ENCODE measurements around the gene ZDHHC22.

Gene ZDHHC22

GRCh38 chr14:77102154-77102553, 39.4 kb downstream of the ZDHHC22 start:
- FAIRE-seq = no peak

GRCh38 chr14:77100961-77101360, 40.6 kb downstream of the ZDHHC22 start:
- no peak for FAIRE-seq

GRCh38 chr14:77099425-77100167, 42.0 kb downstream of the ZDHHC22 start:
- no peak for FAIRE-seq

DNA sequence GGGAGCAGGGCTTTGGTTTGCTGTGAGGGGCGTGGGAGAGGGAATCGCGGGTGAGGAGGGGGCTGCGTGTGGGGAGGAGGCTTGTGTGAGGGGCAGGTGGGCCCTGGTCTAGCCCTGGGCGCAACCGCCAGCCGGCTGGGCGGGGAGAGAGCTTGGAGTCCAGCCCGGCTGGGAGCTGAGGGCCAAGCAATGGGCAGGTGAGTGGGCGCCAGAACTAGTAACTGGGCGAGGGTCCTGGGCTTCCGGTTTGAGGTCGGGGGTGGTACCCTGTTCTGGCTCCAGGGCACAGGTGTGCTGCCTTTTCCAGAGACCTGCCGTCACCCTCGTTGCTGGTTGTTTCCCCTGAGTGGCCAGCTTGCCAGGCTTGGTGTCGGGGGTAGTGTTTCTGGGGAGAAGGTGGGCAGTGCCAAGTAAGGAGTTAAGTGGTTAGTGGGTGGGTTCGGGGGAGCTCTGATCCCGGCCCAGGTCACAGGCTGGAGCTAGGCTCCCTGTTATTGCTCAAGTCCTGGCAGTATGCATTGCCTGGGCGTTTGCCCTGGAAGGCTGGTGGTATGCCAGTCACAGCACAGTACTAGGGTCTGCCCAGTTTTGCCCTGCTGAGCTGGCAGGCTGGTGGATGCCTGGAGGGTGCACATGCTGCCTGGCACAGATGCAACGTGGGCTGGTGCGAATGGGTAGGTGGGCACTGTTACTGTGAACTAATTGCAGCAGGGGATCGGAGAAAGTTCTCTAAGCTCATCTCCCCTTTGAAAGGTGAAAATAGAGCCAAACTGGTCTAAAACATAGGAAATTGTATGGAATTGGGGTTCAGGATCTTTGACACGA, 42.9 kb downstream of the ZDHHC22 start:
- FAIRE-seq = no peak

- FAIRE-seq = peak; percentile 82
Observed at GRCh38 chr14:77097700-77098528, 43.7 kb downstream of the ZDHHC22 start, which contains the start of gene CIPC. CIPC (plus strand) TSS chr14:77098258; CDS start chr14:77105709, 7,451 bp downstream.

DNA sequence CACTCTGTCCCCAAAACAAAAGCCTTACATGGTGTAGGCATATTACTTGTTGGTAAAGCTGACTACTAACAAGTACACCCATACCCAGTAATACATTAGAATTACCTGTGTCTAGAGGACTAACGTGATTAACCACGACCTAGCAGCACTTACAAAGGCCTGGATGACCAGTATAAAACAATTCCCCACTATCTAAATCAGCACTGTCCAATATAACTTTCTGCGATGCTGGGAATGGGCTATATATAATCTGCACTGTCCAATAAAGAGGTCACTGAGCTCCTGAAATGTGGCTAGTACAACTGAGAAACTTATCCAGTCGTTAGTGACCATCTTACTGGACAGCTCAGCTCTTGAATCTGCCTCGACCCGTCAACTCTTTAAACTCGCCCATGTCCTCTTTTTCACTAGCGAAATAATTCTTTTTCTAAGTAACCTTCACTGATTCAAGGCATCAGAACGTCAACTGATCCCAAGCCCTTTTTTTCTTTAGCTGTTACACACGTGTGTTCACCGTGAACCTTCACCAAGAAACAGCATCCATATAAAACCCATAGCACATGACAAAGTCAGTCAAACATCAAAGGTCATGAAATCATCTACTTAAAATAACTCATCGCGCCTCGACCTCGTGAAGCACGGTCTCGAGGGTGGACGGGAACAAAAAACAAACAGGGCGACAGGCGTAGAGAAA, 44.4 kb downstream of the ZDHHC22 start:
- FAIRE-seq = no peak

GRCh38 chr14:77094672-77095284, 46.8 kb downstream of the ZDHHC22 start:
- FAIRE-seq = peak; percentile 76

DNA sequence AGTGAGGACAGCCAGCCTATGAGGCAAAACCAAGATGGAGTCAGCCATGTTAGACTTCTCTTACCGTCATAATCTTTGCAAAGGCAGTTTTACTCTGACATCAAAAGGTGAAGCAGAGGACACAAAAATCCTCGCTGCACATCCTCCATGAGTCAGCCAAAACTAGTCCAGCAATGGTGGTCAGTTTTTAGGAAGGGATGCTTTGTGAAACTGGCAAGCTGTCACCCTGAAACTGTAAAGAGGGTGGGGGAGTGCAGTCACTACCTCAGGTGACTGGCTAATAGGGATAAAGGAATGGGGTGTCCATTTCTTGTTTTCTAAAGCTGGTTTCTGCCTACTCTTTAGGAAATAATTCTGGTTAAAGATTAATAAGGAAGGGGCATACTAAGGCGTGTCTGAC, 48.9 kb downstream of the ZDHHC22 start:
- no peak for FAIRE-seq

- FAIRE-seq = no peak
Observed at GRCh38 chr14:77091518-77091917, 50.1 kb downstream of the ZDHHC22 start.

GRCh38 chr14:77088645-77089044, 52.9 kb downstream of the ZDHHC22 start:
- FAIRE-seq = no peak

GRCh38 chr14:77088219-77088618, 53.4 kb downstream of the ZDHHC22 start:
- no peak for FAIRE-seq

DNA sequence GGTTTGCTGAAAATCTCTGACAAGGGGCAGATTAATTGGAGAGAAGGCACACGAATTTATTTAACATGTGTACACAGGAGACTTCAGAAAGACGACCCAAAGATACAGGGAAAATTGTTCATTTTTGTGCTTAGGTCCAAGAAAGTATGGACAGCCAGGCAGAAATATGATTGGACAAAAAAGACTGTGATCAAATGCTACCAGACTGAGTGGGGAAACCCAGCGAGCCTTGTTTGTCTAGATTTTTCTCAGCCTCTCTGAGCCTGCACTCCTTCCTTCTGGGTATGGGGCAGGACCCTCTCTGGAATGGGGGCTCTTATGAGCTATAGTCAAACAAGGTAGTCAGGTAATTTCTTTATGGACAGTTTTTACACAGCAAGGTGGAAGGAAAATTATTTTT, 54.0 kb downstream of the ZDHHC22 start:
- no peak for FAIRE-seq

- no peak for FAIRE-seq
Observed at GRCh38 chr14:77086951-77087350, 54.6 kb downstream of the ZDHHC22 start.

GRCh38 chr14:77086017-77086727, 55.4 kb downstream of the ZDHHC22 start:
- no peak for FAIRE-seq

- no peak for FAIRE-seq
Observed at GRCh38 chr14:77085538-77085937, 56.1 kb downstream of the ZDHHC22 start.

- FAIRE-seq = no peak
Observed at GRCh38 chr14:77084985-77085384, 56.6 kb downstream of the ZDHHC22 start.

DNA sequence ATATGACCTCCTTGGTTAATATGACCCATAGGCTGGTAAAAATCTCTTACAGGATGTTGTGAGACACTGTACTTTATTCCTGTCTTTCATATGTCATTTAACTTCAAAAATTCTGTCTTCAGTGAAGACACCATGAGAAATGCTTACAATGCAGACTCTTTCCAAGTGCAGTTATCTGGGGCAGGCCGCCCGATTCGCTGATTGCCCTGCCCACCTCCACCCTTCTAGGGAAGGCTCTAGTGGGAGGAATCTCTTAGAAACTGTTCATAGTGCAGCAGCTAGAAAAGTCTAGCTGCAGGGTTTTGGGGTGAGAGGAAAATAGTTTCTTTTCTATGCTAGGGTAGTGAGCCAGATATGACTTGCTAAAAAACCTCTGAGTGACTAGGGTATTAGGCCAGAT, 58.5 kb downstream of the ZDHHC22 start:
- no peak for FAIRE-seq

DNA sequence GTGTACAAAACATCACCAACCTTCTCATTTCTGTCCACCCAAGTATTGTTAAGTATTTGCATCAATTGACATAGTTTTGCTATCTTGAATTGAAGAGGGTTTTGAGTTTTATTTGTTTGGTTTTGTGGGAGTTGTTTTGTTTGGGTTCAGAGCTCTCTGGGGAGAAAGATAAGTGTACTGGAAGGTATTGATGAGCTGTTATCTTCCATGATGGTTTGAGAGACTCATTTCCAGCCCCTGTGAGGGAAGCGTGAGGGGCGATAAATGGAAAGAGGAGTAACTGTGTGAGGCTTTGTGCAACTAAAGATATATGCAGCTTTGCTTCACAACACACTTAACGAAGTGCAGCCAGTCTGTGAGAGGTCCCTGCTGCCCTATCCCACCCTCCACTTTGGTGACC, 59.2 kb downstream of the ZDHHC22 start:
- no peak for FAIRE-seq

All from islet of Langerhans (tissue), 1 donor.